HT-29 (cell line): Measurements from ENCODE around the gene CEBPA. TPM values are rescaled to one million over a fixed set of nuclear protein-coding genes. Genes with fewer than 3 reads are reported as not detected.
"Not testable (repeated sequence)": the region's sequence is repeated elsewhere in the genome, so short reads cannot be mapped to it uniquely, and the experiment has no call there.

Experiments used
- DNase-seq: peaks from one replicate; pipeline ENCODE4 v3.0.0-alpha.2; 2015; ENCODE audit warnings: low spot score
- total RNA-seq: library from RNA; depleted of rRNA; stranded (reverse); fragments of >200 nt; shearing (Covaris generic); gene quantifications from 2 replicates; pipeline ENCODE4 v1.2.3, GENCODE V29; 2014

CEBPA gene
- total RNA-seq, 1 experiment from 2014 or later = 16.9 TPM

DNA sequence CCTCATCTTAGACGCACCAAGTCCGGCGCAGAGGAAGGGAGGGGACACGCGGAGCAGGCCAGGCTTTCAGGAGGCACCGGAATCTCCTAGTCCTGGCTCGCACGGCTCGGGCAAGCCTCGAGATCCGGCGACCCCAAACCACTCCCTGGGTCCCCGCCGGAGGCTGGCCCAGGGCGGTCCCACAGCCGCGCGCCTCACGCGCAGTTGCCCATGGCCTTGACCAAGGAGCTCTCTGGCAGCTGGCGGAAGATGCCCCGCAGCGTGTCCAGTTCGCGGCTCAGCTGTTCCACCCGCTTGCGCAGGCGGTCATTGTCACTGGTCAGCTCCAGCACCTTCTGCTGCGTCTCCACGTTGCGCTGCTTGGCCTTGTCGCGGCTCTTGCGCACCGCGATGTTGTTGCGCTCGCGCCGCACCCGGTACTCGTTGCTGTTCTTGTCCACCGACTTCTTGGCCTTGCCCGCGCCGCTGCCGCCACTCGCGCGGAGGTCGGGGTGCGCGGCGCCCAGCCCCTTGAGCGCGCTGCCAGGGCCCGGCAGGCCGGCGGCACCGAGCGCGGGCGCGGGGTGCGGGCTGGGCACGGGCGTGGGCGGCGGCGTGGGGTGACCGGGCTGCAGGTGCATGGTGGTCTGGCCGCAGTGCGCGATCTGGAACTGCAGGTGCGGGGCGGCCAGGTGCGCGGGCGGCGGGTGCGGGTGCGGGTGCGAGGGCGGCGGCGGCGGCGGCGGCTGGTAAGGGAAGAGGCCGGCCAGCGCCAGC lies 1.0 kb downstream of the CEBPA start:
- DNase-seq = no peak

DNA sequence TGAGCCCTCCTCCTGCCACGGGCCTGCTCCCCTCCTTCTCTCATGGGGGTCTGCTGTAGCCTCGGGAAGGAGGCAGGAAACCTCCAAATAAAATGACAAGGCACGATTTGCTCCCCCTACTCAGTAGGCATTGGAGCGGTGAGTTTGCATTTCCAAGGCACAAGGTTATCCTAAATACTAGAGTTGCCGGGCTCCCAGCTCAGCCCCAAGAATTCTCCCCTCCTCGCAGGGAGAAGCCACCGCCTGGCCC lies 1.5 kb downstream of the CEBPA start:
- DNase-seq = no peak

- no peak for DNase-seq
These were observed 2.1 kb downstream of the CEBPA start for GRCh38 chr19:33300009-33300893.

- no peak for DNase-seq
These were observed 3.2 kb downstream of the CEBPA start for GRCh38 chr19:33299051-33299688.

- DNase-seq = no peak
These were observed 4.0 kb downstream of the CEBPA start for GRCh38 chr19:33298146-33298911.

GRCh38 chr19:33297401-33298145 lies 4.8 kb downstream of the CEBPA start:
- no peak for DNase-seq

DNA sequence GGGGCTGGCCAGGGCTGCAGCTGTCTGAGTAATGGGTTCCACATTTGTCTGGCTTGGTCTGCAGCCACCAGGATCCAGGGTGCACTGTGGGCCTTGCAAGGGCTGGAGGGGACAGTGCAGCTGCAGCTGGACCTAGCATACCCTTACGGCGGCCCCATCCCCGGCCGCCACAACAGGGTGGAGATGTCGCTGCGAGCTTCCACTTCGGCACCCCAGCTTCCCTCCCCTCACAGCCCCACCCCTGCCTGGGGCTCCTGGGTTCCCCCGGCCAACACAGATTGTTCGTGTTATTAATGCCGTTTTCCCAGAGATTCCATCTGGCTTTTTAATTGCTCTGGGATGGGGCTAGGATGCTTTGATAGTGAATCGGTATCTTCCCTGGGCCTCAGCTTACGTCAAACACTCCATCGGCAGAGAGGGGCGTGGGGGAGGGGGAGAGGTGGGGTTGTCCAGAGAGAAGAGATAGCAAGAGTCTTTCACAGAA lies 5.8 kb downstream of the CEBPA start:
- DNase-seq = no peak

- DNase-seq = no peak
These were observed 6.5 kb downstream of the CEBPA start for GRCh38 chr19:33295621-33296487.

GRCh38 chr19:33295046-33295445 lies 7.3 kb downstream of the CEBPA start:
- not testable (repeated sequence) for DNase-seq

GRCh38 chr19:33294058-33294798 lies 8.1 kb downstream of the CEBPA start:
- no peak for DNase-seq

DNA sequence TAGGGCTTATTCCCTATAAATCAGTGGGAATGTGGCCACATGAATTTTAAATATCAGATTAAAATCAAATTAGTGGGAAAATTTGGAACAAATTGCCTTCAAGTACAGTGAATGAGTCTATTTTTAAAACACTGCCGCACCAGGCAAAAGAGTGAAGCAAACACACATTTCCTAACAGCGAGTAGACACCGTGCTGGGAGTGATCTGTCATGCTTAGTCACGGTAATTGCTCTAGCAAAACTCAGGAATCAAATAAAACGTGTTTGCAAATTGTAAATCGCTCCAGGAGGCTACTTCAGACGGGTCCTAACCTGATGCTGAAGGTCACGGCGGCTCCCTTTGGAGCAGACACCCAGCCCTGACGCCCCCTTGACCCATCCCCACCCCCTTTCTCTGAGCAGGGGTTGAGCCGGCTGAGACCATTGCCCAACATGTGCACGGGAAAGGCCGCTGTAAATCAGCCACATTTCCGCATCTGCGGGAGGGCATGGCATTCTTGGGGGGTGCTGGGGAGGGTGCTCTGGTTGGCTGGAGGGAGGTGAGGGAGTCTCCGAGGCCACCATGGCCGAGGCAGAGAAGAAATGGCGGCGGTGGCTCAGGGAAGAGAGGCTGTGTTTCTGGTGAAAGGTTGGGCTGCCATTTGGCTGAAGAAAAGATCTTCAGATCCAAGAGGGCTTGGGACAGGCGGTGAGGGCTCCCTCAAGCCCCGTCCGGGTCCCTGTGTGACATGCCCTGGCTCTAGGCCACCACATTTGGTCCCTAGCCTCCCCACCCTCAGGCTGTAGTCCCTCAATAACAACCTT lies 8.9 kb downstream of the CEBPA start:
- peak; percentile 86 for DNase-seq

DNA sequence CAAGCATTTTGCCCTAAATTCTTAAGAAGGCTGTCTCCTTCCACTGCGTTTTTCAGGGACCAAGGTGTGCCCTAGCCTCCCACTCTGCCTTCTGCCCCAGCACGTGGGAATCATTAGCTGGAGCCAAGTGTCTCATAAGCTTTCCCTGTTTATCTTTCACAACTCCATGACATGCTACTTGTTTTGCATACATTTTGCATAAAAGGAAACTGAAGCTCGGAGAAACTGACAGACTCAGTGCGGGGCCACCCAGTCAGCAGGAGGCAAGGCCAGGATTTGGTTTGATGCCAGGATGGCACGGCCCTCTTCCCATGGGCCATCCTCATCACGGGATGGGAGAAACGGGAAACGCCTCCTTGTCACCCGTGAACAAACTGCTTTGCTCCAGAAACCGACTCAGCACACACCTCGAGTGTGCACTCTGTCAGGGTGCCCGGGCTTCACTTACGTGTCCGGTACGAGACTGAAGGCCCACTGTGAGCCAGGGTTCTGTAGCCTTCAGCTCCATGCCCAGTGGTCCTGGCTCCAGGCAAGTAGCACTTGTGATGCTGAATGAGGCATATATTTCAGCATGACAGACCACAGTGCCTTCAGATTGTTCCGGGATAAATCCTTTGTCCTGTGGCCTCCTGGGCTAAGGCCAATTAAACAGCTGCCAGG lies 9.6 kb downstream of the CEBPA start:
- DNase-seq = peak; percentile 60

- DNase-seq = peak; percentile 86
These were observed 10.5 kb downstream of the CEBPA start for GRCh38 chr19:33291623-33292534.

- DNase-seq = peak; percentile 95
These were observed 11.2 kb downstream of the CEBPA start for GRCh38 chr19:33290956-33291622.

GRCh38 chr19:33290082-33290815 lies 12.1 kb downstream of the CEBPA start:
- DNase-seq = peak; percentile 50
